B cell (primary cell): ENCODE measurements around the gene SPOP.

Experiments
- CTCF ChIP-seq: fragments of 200-600 bp; IDR thresholded peaks from one replicate; pipeline ENCODE4 v1.8.0; 2022; ENCODE audit warnings: antibody characterized with exemption, mild to moderate bottlenecking
- EZH2 ChIP-seq: IDR thresholded peaks from 2 replicates; pipeline ENCODE4 v1.6.1; 2012; ENCODE audit warnings: borderline replicate concordance, low read depth, mild to moderate bottlenecking, moderate library complexity, low read length; ENCODE audit not compliant: insufficient read depth, poor library complexity, severe bottlenecking

DNA sequence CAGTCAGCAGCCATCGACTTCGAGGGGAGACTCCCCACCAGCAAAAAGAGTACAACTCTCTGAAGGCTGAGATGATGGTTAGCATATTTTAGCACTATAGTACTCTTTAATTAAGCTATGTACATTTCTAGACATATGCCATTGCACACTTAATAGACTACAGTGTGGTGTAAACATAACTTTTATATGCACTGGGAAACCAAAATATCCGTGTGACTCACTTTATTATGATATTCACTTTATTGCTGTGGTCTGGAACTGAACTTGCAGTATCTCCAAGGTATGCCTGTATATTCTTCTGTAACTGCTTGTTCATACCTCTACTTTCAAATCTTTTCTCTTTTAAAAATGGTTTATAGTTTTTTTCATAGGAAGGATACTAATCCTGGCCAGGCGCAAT is 113.3 kb downstream of the SPOP start:
- no peak for TF ChIP-seq CTCF
- TF ChIP-seq EZH2: no peak
